Liver (tissue), 9 donors: Measurements from ENCODE around the gene GGA2. TPM values are rescaled to one million over a fixed set of nuclear protein-coding genes. Genes with fewer than 3 reads are reported as not detected.
"Not testable (repeated sequence)": the region's sequence is repeated elsewhere in the genome, so short reads cannot be mapped to it uniquely, and the experiment has no call there.

Experiments
- DNase-seq: peaks from one replicate; pipeline ENCODE4 v3.0.0-alpha.2; 2017; ENCODE audit warnings: low spot score
- H3K27ac ChIP-seq, 2 donors: one replicate each; pipeline ENCODE4 v1.7.0; 2013; ENCODE audit warnings: inconsistent platforms in 2 of 2, low read length in 2 of 2, control low read depth in 1 of 2, low read depth in 1 of 2, mild to moderate bottlenecking in 1 of 2
- H3K27me3 ChIP-seq, 4 donors: one replicate each; pipeline versions ENCODE4 v1.6.1 to v1.7.0; 2013; ENCODE audit warnings: low read length in 3 of 4, inconsistent platforms in 1 of 4, mild to moderate bottlenecking in 1 of 4, moderate library complexity in 1 of 4; ENCODE audit not compliant: control insufficient read depth in 4 of 4, insufficient read depth in 4 of 4
- H3K36me3 ChIP-seq, 4 donors: one replicate each; pipeline versions ENCODE4 v1.6.1 to v1.7.0; 2013; ENCODE audit warnings: low read length in 3 of 4, mild to moderate bottlenecking in 3 of 4, low read depth in 1 of 4, moderate library complexity in 1 of 4; ENCODE audit not compliant: control insufficient read depth in 4 of 4, insufficient read depth in 3 of 4
- H3K4me1 ChIP-seq, 4 donors: one replicate each; pipeline versions ENCODE4 v1.6.1 to v1.7.0; 2013; ENCODE audit warnings: low read length in 3 of 4, mild to moderate bottlenecking in 3 of 4, moderate library complexity in 1 of 4; ENCODE audit not compliant: control insufficient read depth in 4 of 4, insufficient read depth in 4 of 4
- H3K4me3 ChIP-seq, 3 donors: one replicate each; pipeline versions ENCODE4 v1.6.1 to v1.7.0; 2013; ENCODE audit warnings: low read length in 3 of 3, control low read depth in 1 of 3, low read depth in 1 of 3, mild to moderate bottlenecking in 1 of 3
- H3K9ac ChIP-seq, 2 donors: one replicate each; pipeline ENCODE4 v1.7.0; 2013; ENCODE audit warnings: low read length in 2 of 2, mild to moderate bottlenecking in 2 of 2, moderate library complexity in 2 of 2, control low read depth in 1 of 2, low read depth in 1 of 2
- H3K9me3 ChIP-seq, 4 donors: one replicate each; pipeline versions ENCODE4 v1.6.1 to v1.7.0; 2013; ENCODE audit warnings: low read length in 3 of 4; ENCODE audit not compliant: control insufficient read depth in 4 of 4
- ATF3 ChIP-seq: IDR thresholded peaks from 2 replicates; pipeline ENCODE4 v1.6.1; 2016; ENCODE audit warnings: antibody characterized with exemption
- CTCF ChIP-seq: fragments of 150-350 bp; IDR thresholded peaks from 2 replicates; pipeline ENCODE4 v1.5.1; 2017; ENCODE audit warnings: improper control_type of control experiment, low read depth, low read length; ENCODE audit not compliant: missing input control
- FOXA1 ChIP-seq: IDR thresholded peaks from 2 replicates; pipeline ENCODE4 v1.6.1; 2016; ENCODE audit warnings: antibody characterized with exemption
- FOXA2 ChIP-seq: IDR thresholded peaks from 2 replicates; pipeline ENCODE4 v1.6.1; 2016; ENCODE audit warnings: antibody characterized with exemption
- HNF4A ChIP-seq, 2 donors: conservative IDR thresholded peaks; 2 replicates each; pipeline ENCODE4 v1.6.1; 2016; ENCODE audit warnings: antibody characterized with exemption in 2 of 2, mild to moderate bottlenecking in 2 of 2
- HNF4G ChIP-seq: IDR thresholded peaks from 2 replicates; pipeline ENCODE4 v1.6.1; 2016; ENCODE audit warnings: antibody characterized with exemption
- MAX ChIP-seq: IDR thresholded peaks from 2 replicates; pipeline ENCODE4 v1.6.1; 2016; ENCODE audit warnings: antibody characterized with exemption
- RAD21 ChIP-seq, 2 donors: IDR thresholded peaks; 2 replicates each; pipeline ENCODE4 v1.6.1; 2016; ENCODE audit warnings: antibody characterized with exemption in 2 of 2, mild to moderate bottlenecking in 2 of 2
- REST ChIP-seq: IDR thresholded peaks from 2 replicates; pipeline ENCODE4 v1.6.1; 2016; ENCODE audit warnings: antibody characterized with exemption, mild to moderate bottlenecking
- SP1 ChIP-seq: IDR thresholded peaks from 2 replicates; pipeline ENCODE4 v1.6.1; 2018; ENCODE audit warnings: antibody characterized with exemption, mild to moderate bottlenecking
- YY1 ChIP-seq: IDR thresholded peaks from 2 replicates; pipeline ENCODE4 v1.6.1; 2016; ENCODE audit warnings: antibody characterized with exemption, mild to moderate bottlenecking
- ZBTB33 ChIP-seq: IDR thresholded peaks from 2 replicates; pipeline ENCODE4 v1.6.1; 2016; ENCODE audit warnings: antibody characterized with exemption
- WGBS: extraction: QIAGEN DNeasy Blood & Tissue Kit; methylation state at CpG from one replicate; pipeline ENCODE4 v1.1.7; 2013; 5-methylcytosine and 5-hydroxymethylcytosine counted together
- polyA plus RNA-seq, 2 donors: library from polyadenylated mRNA; stranded (reverse) in 1 of 2; unstranded in 1 of 2; fragments of 200-250 nt in 1 of 2; fragments of >200 nt in 1 of 2; fragmentation: Nextera tagmentation in 1 of 2; extraction: Ambion mirVana in 1 of 2; gene quantifications; one replicate each; pipeline versions ENCODE4 v1.2.1 to v1.2.3, GENCODE V29; 2013 to 2015
- total RNA-seq, 2 donors: library from RNA; depleted of rRNA; stranded (reverse); fragments of >200 nt; gene quantifications; one replicate each; pipeline ENCODE4 v1.2.3, GENCODE V29; 2014
- donor health status: healthy.
- donor health status: healthy.
- donor health status: healthy.
- donor health status: healthy.
- donor health status: healthy.

The GGA2 gene
- total and polyA plus RNA-seq, 4 donors, result 8.4 to 23.9 (median 16.0) TPM

- H3K9me3 ChIP-seq, DNase-seq, H3K27ac ChIP-seq, H3K36me3 ChIP-seq, H3K27me3 ChIP-seq, H3K9ac ChIP-seq: not testable (repeated sequence)
- WGBS, result 81% methylated on average over 10 of the region's 10 CpGs
- peaks cover 3 to 15% (median 11%) of the 10 kb centered on the region in 4 donors for H3K4me1 ChIP-seq
- H3K4me3 ChIP-seq, result peak overlapping the region in 1 of 3 donors; percentile 87
Measured at GRCh38 chr16:23510915-23511270, 599 bp upstream of the GGA2 start.

- Histone ChIP-seq H3K9ac (peak overlapping the region; percentile 43 to 81), H3K36me3 (peaks cover 0 to 2% (median 0%) of the 10 kb centered on the region in 4 donors), H3K4me1 (peaks cover 8 to 17% (median 12%) of the 10 kb centered on the region in 4 donors), H3K27ac (peak overlapping the region; percentile 61 to 75), H3K27me3 (no peaks in the 10 kb centered on the region), H3K9me3 (no peaks in the 10 kb centered on the region), H3K4me3 (peak overlapping the region; percentile 77 to 87 (median 79))
- TF ChIP-seq ATF3 (no peak), CTCF (no peak), FOXA1 (no peak), ZBTB33 (no peak), HNF4A (conservative IDR thresholded peaks at IDR 0.05) (no peak), SP1 (no peak), MAX (no peak), YY1 (no peak), FOXA2 (no peak), REST (no peak), RAD21 (IDR thresholded peaks at IDR 0.05) (no peak), HNF4G (no peak)
- WGBS, result 1% methylated on average over 17 of the region's 17 CpGs
- peak; percentile 41 for DNase-seq
Measured at GRCh38 chr16:23509782-23510163, 521 bp downstream of the GGA2 start.
